GM12875 (cell line): Measurements from ENCODE around the gene CEP97.
"Not testable (repeated sequence)": the region's sequence is repeated elsewhere in the genome, so short reads cannot be mapped to it uniquely, and the experiment has no call there.

Source experiments
- H3K4me3 ChIP-seq: one replicate; pipeline ENCODE4 v1.5.1; 2011; ENCODE audit warnings: low read depth, low read length, control low read depth
- TF ChIP-seq, protein P1 (sequence below): IDR thresholded peaks from 2 replicates; pipeline ENCODE4 v1.5.1; 2011; ENCODE audit warnings: low read depth, mild to moderate bottlenecking, control low read depth, inconsistent platforms, low read length, moderate library complexity, borderline replicate concordance; ENCODE audit not compliant: insufficient read depth

The CEP97 gene

GRCh38 chr3:101762041-101762646 is 37.7 kb downstream of the CEP97 start:
- TF ChIP-seq, protein P1, sequence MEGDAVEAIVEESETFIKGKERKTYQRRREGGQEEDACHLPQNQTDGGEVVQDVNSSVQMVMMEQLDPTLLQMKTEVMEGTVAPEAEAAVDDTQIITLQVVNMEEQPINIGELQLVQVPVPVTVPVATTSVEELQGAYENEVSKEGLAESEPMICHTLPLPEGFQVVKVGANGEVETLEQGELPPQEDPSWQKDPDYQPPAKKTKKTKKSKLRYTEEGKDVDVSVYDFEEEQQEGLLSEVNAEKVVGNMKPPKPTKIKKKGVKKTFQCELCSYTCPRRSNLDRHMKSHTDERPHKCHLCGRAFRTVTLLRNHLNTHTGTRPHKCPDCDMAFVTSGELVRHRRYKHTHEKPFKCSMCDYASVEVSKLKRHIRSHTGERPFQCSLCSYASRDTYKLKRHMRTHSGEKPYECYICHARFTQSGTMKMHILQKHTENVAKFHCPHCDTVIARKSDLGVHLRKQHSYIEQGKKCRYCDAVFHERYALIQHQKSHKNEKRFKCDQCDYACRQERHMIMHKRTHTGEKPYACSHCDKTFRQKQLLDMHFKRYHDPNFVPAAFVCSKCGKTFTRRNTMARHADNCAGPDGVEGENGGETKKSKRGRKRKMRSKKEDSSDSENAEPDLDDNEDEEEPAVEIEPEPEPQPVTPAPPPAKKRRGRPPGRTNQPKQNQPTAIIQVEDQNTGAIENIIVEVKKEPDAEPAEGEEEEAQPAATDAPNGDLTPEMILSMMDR: no peak
- no peak overlapping the region for H3K4me3 ChIP-seq

DNA sequence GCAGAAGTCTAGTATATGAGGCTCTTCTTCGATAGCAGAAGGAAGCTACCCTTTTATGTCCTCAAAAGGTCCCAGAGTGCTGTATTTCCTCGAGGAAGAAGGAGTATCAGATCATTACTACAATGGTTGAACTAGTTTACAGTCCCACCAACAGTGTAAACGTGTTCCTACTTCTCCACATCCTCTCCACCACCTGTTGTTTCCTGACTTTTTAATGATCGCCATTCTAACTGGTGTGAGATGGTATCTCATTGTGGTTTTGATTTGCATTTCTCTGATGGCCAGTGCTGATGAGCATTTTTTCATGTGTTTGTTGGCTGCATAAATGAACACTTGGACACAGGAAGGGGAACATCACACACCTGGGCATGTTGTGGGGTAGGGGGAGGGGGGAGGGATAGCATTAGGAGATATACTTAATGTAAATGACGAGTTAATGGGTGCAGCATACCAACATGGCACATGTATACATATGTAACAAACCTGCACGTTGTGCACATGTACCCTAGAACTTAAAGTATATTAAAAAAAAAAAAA is 53.4 kb downstream of the CEP97 start:
- not testable (repeated sequence) for H3K4me3 ChIP-seq

DNA sequence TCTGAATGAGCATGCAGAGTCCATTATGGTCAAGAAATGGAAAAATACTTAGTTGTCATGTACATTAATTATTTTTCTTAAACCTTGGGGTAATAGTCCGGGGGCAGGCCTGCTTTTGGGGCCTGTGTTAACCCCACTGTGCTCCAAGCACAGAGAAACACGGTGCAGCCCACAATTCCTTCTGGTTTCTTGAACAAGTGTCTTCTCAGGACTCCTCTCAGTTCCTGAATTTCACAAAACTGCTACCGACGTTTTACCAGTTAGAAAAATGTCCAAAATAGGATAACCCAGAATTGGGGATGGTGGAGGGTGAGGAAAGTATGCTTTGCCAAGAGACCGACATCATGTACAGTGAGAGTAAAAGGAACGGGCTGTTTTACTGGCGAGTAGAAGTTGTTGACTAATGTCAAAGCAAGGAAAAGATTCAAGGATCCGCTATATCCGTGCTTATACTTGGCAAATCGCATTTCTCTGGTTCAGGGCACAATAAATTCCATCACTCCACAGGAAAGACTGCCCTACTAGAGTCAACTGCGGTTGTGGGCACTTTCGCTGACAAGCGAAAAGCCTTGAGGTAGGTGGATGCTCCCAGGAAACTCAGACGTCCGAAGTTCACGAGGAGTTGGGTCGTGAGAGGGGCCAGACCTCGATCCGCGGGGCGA is 54.1 kb downstream of the CEP97 start:
- TF ChIP-seq, protein P1: no peak
- peak overlapping the region; percentile 93 for H3K4me3 ChIP-seq

- TF ChIP-seq, protein P1: no peak
Observed at GRCh38 chr3:101779047-101779821, 54.8 kb downstream of the CEP97 start, which contains the start of gene NXPE3. TSS of gene NXPE3 (plus strand) at chr3:101779211. CDS start at chr3:101785597, 6,386 bp downstream.

GRCh38 chr3:101779822-101780381 is 55.5 kb downstream of the CEP97 start:
- TF ChIP-seq, protein P1: no peak
- H3K4me3 ChIP-seq: peak overlapping the region; percentile 93

More at GRCh38 chr3:101779047-101779821, 54.8 kb downstream of the CEP97 start, which contains the start of gene NXPE3:
- peak within 1 kb of the TSS; percentile 93 for H3K4me3 ChIP-seq

- TF ChIP-seq, protein P1: no peak
- no peak overlapping the region for H3K4me3 ChIP-seq
Observed at GRCh38 chr3:101780661-101781060, 56.2 kb downstream of the CEP97 start.

DNA sequence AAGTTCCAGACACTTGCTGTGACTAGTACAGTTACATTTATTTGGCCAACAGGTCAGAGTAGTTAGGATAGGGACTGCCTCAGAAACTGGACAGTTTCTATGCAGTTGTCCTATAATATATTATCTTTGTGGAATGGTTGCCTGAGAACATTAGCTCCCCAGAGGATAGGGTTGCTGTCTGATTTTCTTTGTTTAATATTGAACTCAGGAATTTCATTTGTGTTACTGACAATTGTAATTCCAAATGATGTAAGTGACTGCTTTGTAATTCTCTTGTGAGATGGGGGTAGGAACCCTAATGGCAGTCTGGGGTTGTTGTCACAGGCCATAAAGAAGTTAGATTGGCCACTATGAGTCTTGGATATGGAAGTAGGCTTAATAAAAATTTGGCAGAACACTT is 56.8 kb downstream of the CEP97 start:
- H3K4me3 ChIP-seq: no peak overlapping the region
- TF ChIP-seq, protein P1: no peak
